ENCODE data around the gene BMP7. TPM values are rescaled to one million over a fixed set of nuclear protein-coding genes. Genes with fewer than 3 reads are reported as not detected.

Gene BMP7
- total RNA-seq, 1 donor from 2014 or later, result 23.0 TPM

DNA sequence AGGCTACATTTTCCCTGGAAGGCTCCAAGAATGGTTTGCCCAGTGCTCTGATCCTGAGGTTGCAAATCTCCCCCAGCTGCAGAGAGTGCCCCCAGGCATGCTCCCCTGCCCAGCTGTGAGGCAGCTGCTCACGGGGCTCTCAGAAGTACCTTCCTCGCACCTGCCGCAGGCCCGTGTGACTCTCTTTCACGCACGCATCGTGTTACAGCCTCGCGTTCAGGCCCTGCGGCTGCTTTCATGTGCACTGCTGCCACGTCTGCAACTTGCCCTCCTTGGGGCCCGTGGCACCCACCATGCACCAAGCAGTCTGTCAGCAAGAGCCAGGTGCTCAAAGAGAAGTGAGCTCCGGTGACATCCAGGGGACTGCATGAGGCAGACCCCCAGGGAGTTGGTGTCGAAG is 34.6 kb upstream of the BMP7 start:
- no peak overlapping the region for H3K4me3 Mint-ChIP-seq
- no peak overlapping the region for H3K27ac Mint-ChIP-seq
- TF ChIP-seq, protein P1, sequence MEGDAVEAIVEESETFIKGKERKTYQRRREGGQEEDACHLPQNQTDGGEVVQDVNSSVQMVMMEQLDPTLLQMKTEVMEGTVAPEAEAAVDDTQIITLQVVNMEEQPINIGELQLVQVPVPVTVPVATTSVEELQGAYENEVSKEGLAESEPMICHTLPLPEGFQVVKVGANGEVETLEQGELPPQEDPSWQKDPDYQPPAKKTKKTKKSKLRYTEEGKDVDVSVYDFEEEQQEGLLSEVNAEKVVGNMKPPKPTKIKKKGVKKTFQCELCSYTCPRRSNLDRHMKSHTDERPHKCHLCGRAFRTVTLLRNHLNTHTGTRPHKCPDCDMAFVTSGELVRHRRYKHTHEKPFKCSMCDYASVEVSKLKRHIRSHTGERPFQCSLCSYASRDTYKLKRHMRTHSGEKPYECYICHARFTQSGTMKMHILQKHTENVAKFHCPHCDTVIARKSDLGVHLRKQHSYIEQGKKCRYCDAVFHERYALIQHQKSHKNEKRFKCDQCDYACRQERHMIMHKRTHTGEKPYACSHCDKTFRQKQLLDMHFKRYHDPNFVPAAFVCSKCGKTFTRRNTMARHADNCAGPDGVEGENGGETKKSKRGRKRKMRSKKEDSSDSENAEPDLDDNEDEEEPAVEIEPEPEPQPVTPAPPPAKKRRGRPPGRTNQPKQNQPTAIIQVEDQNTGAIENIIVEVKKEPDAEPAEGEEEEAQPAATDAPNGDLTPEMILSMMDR (IDR thresholded peaks at IDR 0.05; ENCODE audit: unreplicated experiment), result no peak
- H3K4me1 Mint-ChIP-seq, result peaks cover 3% of the 10 kb centered on the region
- no peaks in the 10 kb centered on the region for H3K27me3 Mint-ChIP-seq (ENCODE audit: low read depth)
- DNase-seq (ENCODE audit: low spot score in 2 of 2, unreplicated experiment in 2 of 2), result no peak
- no peaks in the 10 kb centered on the region for H3K9me3 Mint-ChIP-seq
- H3K36me3 Mint-ChIP-seq, result no peaks in the 10 kb centered on the region

DNA sequence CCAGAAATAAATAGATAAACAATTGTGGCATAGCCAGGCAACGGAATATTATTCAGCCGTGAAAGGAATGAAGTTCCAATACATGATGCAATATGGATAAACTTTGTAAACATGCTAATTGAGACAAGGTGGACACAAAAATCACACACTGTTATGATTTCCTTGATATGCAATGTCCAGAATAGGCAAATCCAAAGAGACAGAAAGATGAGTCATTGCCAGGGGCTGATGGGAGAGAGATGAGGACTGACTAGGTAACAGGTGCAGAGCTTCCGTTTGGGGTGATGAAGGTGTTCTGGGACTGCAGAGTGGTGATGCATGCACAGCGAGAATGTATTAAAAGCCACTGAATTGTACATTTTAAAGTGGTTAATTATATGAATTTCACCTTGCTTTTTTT is 32.0 kb upstream of the BMP7 start:
- Mint-ChIP-seq H3K9me3 (no peaks in the 10 kb centered on the region), H3K4me1 (no peaks in the 10 kb centered on the region), H3K36me3 (no peaks in the 10 kb centered on the region), H3K27ac (no peak overlapping the region), H3K27me3 (ENCODE audit: low read depth) (no peaks in the 10 kb centered on the region), H3K4me3 (no peak overlapping the region)
- no peak for DNase-seq (ENCODE audit: low spot score in 2 of 2, unreplicated experiment in 2 of 2)
- TF ChIP-seq, protein P1 (IDR thresholded peaks at IDR 0.05; ENCODE audit: unreplicated experiment), result no peak

DNA sequence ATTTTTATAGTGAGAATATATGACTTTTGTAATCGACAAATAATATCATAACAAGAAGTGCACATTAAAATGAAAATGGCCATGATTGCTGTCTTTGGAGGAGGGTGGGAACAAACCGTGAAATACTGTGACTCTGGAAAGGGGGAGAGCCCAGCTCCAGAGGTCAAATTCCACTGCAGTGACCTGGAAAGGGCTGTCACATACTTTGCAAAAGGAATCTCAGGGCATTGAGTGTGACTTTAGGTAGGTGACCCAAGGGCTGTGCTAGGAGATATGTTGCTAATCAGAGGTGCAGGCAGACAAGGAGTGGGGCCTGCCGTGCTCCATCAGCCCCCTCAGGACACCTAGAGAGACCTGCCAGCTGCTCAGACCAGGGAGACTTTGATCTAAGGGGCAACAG is 28.1 kb upstream of the BMP7 start:
- Mint-ChIP-seq H3K4me3 (no peak overlapping the region), H3K27me3 (ENCODE audit: low read depth) (peaks cover 6% of the 10 kb centered on the region), H3K36me3 (no peaks in the 10 kb centered on the region), H3K27ac (no peak overlapping the region), H3K9me3 (no peaks in the 10 kb centered on the region), H3K4me1 (peaks cover 10% of the 10 kb centered on the region)
- no peak for DNase-seq (ENCODE audit: low spot score in 2 of 2, unreplicated experiment in 2 of 2)
- TF ChIP-seq, protein P1 (IDR thresholded peaks at IDR 0.05; ENCODE audit: unreplicated experiment), result no peak

DNA sequence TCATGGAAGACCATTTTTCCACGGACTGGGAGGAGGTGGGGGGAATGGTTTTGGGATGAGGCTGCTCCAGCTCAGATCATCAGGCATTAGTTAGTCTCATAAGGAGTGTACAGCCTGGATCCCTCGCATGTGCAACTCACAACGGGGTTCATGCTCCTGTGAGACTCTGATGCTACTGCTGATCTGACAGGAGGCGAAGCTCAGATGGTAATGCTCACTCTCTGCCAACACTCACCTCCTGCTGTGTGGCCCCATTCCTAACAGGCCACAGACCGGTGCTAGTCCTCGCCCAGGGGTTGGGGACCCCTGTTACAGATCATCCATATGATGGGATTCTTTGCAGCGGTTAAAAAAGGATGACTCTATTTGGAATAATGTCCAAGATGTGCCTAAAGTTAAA is 27.6 kb upstream of the BMP7 start:
- no peak overlapping the region for H3K27ac Mint-ChIP-seq
- no peak overlapping the region for H3K4me3 Mint-ChIP-seq

DNA sequence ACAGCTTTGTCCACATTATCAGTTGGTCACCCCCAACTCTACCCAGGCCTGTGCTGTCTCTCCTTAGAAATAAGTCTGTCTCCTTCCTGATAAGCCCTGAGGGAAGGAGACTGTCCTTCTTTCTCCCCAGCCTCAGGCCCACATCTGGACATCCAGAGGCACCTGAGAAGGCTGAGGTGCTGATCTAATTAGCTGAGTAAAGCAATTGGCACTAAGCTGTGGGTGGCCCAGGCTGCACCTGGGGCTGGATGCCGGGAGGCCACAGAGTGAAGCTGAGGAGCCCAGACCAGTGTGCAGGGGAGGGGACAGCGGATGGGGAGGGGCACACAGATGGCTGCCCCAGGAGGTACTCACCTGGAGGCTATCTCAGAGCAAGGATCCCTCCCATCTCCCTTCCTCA is 26.2 kb upstream of the BMP7 start:
- H3K4me1 Mint-ChIP-seq, result peaks cover 28% of the 10 kb centered on the region
- no peak overlapping the region for H3K27ac Mint-ChIP-seq
- no peaks in the 10 kb centered on the region for H3K36me3 Mint-ChIP-seq
- TF ChIP-seq, protein P1 (IDR thresholded peaks at IDR 0.05; ENCODE audit: unreplicated experiment), result no peak
- DNase-seq (ENCODE audit: low spot score in 2 of 2, unreplicated experiment in 2 of 2), result no peak
- no peaks in the 10 kb centered on the region for H3K9me3 Mint-ChIP-seq
- peaks cover 6% of the 10 kb centered on the region for H3K27me3 Mint-ChIP-seq (ENCODE audit: low read depth)
- H3K4me3 Mint-ChIP-seq, result no peak overlapping the region

More for the DNA sequence above, 27.6 kb upstream of the BMP7 start:
- Mint-ChIP-seq H3K27me3 (ENCODE audit: low read depth) (peaks cover 6% of the 10 kb centered on the region), H3K36me3 (no peaks in the 10 kb centered on the region), H3K9me3 (no peaks in the 10 kb centered on the region), H3K4me1 (peaks cover 14% of the 10 kb centered on the region)
- TF ChIP-seq, protein P1 (IDR thresholded peaks at IDR 0.05; ENCODE audit: unreplicated experiment), result no peak
- DNase-seq (ENCODE audit: low spot score in 2 of 2, unreplicated experiment in 2 of 2), result no peak

DNA sequence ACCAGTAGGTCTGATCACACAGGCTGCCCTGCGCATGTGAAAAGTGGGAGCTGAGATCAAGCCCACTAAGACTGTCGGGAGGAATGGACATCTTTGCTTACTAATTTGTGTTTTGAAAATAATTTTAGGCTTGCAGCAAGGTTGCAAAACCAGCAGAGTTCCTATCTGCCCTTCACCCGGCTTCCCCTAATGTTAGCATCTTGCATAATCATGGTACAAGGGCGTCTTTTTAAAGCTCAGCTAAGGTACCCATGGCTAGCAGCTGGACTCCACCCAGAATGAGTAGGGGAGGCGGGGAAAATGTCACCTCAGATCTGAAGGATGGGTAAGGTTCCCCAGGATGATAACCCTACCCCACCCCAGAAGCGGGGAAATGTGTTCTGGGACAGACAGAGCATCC is 25.3 kb upstream of the BMP7 start:
- Mint-ChIP-seq H3K36me3 (no peaks in the 10 kb centered on the region), H3K4me1 (peaks cover 36% of the 10 kb centered on the region), H3K27ac (no peak overlapping the region), H3K4me3 (no peak overlapping the region), H3K9me3 (no peaks in the 10 kb centered on the region), H3K27me3 (ENCODE audit: low read depth) (peaks cover 6% of the 10 kb centered on the region)
- TF ChIP-seq, protein P1 (IDR thresholded peaks at IDR 0.05; ENCODE audit: unreplicated experiment), result no peak
- DNase-seq (ENCODE audit: low spot score in 2 of 2, unreplicated experiment in 2 of 2), result no peak
